ENCODE measurements around the gene ITGA1.
A peak's percentile ranks its signal among the peaks of the same experiment; 100 is the strongest.
"Not testable (repeated sequence)": the region's sequence is repeated elsewhere in the genome, so short reads cannot be mapped to it uniquely, and the experiment has no call there.

Gene ITGA1

DNA sequence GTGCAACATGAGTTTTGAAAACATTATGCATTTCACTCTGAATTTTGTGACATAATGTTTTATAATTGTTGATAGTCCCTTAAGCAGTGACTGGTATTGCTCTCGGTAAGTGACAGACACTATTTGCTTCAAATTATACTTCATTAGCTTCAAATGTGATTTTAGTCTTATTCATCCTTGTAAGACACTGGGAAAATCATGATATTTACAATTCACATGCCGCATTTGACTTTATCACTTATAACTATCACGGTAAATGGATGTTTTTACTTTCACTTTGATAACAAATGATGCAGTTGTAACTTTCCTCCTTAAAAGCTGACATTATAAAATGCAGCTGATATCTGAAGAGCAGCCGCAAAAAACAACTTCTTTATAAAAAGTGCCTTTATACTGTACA is 157.3 kb downstream of the ITGA1 start:
- no peak for DNase-seq (ENCODE audit: extremely low read depth in 1 of 2, low read depth in 1 of 2)

DNA sequence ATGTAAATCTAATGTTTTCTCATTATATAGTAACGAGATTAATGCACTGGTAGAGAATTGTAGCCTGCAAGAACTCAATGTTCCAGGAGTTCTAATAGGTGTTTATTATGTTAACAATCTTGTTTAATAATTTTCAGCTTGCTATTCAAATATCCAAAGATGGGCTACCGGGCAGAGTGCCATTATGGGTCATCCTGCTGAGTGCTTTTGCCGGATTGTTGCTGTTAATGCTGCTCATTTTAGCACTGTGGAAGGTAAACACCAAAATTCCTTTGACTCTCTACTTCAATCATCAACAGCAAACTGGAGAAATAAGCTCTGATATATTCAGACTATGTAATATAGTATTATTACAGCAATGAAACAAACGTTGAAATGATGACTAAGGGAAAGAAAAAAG is 159.5 kb downstream of the ITGA1 start:
- DNase-seq (ENCODE audit: extremely low read depth in 1 of 2, low read depth in 1 of 2), result no peak

GRCh38 chr5:52947851-52948250 is 160.1 kb downstream of the ITGA1 start:
- DNase-seq (ENCODE audit: extremely low read depth in 1 of 2, low read depth in 1 of 2), result no peak

- peak in 1 of 2 donors; percentile 25 for DNase-seq (ENCODE audit: extremely low read depth in 1 of 2, low read depth in 1 of 2)
These were observed 160.8 kb downstream of the ITGA1 start for GRCh38 chr5:52948418-52949076.

DNA sequence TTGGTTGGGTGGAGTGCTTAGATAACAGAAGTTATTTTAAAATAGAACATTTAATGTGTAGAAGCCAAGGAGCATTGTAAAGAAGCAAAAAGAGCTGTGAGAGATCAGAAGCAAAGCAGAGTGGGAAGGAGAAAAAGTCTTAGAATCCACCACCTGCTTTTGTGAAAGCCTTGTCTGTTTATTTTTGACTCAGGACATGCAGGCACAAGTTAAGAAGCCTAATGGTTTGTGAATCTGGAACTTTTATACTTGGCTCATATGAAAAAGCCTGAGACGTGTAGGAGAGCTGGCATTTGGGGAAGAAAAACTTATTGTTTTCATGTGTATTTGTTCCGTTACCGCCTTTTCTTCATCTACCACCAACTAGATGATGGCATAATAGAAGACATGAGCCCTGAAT is 163.0 kb downstream of the ITGA1 start:
- no peak for DNase-seq (ENCODE audit: extremely low read depth in 1 of 2, low read depth in 1 of 2)

DNA sequence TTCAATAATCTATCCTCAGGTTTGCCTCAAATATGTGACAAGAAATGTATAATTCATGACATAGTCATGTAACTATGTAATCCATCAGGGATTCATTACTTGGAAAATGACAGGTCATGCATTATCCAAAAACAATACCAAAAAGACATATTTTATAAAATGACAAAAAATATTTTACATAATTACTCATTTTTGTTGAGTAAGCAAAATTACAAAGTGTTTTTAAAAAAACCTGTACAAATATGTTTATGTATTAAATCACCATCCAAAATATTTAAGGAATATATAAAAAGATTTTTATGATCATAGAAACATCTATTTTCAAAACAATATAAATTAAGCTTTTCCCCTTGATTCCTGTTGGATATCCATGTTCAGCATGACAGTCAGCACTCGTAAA is 164.8 kb downstream of the ITGA1 start:
- no peak for DNase-seq (ENCODE audit: extremely low read depth in 1 of 2, low read depth in 1 of 2)

DNA sequence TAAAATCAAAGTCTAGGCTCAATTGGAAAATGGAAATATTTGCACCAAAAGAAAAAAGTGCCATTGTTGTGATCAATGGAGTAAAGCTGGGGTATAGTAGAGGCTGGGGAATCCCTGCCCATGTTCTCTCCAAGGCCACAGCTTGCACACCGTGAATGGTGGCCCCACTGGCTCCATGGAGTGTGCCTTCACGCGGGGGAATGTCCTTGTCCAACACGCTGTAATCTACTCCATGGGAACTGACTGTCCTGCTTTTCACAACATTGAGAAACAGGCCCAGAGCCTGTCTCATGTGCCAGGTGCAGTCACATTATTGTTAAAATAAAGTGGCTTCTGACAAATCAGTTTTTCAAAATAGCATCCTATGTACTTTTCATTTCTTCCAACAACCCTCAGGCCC is 168.3 kb downstream of the ITGA1 start:
- no peak for DNase-seq (ENCODE audit: extremely low read depth in 1 of 2, low read depth in 1 of 2)

- no peak for DNase-seq (ENCODE audit: extremely low read depth in 1 of 2, low read depth in 1 of 2)
These were observed 169.4 kb downstream of the ITGA1 start for GRCh38 chr5:52956915-52957747.

DNA sequence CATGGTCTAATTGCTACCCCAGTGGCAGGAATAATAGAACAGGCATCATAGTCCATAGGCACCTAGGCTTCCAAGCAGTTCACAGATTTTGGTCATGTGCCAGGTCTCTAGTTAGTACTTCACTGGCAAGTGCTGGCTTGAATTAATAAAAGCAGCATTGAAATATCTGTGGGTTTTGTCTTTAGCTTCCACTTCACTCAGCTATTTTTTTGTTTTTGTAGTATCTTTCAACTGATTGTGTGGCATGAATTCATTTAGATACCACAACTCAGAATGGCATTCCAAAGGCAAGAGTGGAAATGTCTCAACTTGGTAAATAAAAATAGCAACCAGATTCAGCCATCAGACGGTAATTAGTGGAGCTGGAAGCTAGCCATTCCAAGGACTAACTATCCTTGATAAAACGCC is 173.6 kb downstream of the ITGA1 start:
- no peak for DNase-seq (ENCODE audit: extremely low read depth in 1 of 2, low read depth in 1 of 2)

GRCh38 chr5:52963636-52964035 is 175.9 kb downstream of the ITGA1 start:
- DNase-seq (ENCODE audit: extremely low read depth in 1 of 2, low read depth in 1 of 2), result no peak

DNA sequence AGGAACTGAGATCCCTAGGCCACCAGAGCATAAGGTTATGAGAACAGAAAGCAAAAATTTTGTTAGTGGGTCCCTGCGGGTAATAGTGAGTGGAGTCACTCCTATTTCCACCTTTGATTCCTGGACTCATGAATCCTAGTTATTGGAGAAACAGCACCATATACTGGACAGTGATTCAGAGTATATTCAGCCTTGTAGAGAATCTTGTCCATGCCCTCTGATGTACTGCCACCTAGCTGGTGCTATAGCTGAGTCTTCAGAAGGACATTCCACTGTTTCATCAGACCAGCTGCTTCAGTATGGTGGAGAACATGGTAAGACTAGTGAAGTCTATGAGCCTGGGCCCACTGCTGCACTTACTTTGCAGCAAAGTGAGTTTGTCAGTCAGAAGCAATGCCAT is 176.4 kb downstream of the ITGA1 start:
- no peak for DNase-seq (ENCODE audit: extremely low read depth in 1 of 2, low read depth in 1 of 2)

DNA sequence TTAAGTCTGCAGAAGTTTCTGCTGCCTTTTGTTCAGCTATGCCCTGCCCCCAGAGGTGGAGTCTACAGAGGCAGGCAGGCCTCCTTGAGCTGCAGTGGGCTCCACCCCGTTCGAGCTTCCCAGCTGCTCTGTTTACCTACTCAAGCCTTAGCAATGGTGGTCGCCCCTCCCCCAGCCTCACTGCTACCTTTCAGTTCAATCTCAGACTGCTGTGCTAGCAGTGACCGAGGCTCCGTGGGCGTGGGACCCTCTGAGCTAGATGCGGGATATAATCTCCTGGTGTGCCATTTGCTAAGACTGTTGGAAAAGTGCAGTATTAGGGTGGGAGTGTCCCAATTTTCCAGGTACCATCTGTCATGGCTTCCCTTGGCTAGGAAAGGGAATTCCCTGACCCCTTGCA is 188.4 kb downstream of the ITGA1 start:
- not testable (repeated sequence) for DNase-seq (ENCODE audit: extremely low read depth in 1 of 2, low read depth in 1 of 2)

DNA sequence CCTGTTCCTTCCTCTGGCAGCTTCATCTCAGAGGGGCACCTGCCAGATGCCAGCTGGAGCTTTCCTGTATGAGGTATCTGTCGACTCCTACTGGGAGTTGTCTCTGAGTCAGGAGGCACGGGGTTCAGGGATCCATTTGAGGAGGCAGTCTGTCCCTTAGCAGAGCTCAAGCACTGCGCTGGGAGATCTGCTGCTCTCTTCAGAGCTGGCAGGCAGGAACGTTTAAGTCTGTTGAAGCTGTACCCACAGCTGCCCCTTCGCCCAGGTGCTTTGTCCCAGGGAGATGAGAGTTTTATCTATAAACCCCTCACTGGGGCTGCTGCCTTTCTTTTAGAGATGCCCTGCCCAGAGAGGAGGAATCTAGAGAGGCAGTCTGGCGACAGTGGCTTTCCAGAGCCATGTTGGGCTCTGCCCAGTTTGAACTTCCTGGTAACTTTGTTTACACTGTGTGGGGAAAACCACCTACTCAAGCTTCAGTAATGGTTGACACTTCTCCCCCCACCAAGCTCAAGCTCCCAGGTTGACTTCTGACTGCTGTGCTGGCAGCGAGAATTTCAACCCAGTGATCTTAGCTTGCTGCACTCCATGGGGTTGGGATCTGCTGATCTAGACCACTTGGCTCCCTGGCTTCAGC is 189.7 kb downstream of the ITGA1 start:
- DNase-seq (ENCODE audit: extremely low read depth in 1 of 2, low read depth in 1 of 2), result no peak

DNA sequence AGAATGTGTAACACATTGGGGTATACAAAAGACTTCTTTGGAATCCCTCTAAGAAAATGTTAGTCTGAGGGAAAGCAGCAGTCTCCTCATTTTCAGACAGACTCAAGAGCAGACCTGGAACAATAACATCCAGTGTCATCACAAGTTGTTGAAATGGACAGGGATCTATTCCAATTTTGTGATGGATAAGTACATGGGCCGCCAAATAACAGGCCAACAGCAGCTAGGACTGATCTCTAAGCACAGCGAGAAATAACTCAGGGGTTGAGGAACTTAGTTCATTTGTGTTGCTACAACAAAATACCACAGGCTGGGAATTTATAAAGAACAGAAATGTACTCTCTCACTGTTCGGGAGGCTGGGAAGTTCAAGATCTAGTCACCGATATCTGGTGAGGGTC is 193.8 kb downstream of the ITGA1 start:
- DNase-seq (ENCODE audit: extremely low read depth in 1 of 2, low read depth in 1 of 2), result no peak

DNA sequence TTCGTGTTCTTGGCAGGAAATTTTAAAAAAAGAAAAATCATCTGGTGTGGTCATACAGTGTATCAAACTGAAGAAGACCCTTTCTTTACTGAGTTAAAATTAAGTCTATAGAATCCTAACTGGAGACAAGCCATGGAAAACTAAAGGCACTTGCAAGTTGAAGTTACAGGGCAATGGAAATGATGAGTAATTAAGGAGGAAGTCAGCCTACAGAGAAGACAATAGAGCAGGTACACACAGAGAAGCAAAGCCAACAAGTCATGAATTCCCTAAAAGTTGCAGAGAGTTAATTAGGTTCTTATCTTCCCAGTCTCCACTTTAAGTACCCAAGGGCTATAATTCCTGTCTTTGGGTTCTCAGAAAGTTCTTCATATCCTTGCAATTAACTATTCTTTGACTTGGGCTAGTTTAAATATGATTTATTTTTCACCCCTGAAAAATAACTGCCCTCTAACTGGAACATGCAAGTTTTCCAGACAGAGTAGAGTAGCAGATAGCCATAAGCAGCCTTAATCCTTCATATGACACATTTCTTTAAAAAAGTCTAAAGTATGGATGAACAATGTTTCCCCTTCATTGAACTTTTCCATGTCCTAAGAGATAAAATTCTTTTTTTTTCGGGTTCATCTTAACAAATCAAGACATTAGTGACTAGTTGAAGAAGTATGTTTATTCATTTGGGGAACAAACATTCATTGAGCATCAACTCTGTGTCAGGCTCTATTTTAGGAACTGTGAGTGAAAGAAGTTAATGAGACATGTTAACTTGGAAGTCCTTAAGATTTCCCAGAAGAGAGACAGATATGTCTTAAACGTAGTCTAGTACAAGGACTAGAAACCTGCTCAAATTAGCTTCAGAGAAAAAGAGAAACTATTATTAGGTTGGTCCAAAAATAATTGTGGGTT is 196.3 kb downstream of the ITGA1 start:
- DNase-seq (ENCODE audit: extremely low read depth in 1 of 2, low read depth in 1 of 2), result no peak

DNA sequence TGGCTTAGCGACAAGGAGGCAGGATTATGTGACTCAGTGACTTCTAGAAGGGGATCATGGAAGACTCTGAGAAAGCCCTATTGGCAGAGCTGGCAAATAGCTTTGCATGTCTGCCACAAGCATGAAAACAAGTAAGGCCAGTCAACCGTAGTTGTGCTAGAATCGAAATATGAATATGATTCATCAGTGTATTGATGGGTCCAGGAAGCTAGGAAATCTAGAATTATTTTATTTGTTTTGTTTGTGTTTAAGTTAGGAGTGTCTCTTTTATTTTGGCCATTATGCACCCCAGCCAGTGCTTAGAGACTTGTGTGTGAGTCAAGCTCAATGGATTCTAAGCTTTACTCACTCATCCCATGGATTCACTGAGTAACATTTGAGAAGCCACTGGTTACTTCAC is 197.6 kb downstream of the ITGA1 start:
- DNase-seq (ENCODE audit: extremely low read depth in 1 of 2, low read depth in 1 of 2), result no peak

- no peak for DNase-seq (ENCODE audit: extremely low read depth in 1 of 2, low read depth in 1 of 2)
These were observed 200.1 kb downstream of the ITGA1 start for GRCh38 chr5:52987711-52988331.

GRCh38 chr5:52988335-52989024 is 200.8 kb downstream of the ITGA1 start:
- DNase-seq (ENCODE audit: extremely low read depth in 1 of 2, low read depth in 1 of 2), result peak in 1 of 2 donors; percentile 7

DNA sequence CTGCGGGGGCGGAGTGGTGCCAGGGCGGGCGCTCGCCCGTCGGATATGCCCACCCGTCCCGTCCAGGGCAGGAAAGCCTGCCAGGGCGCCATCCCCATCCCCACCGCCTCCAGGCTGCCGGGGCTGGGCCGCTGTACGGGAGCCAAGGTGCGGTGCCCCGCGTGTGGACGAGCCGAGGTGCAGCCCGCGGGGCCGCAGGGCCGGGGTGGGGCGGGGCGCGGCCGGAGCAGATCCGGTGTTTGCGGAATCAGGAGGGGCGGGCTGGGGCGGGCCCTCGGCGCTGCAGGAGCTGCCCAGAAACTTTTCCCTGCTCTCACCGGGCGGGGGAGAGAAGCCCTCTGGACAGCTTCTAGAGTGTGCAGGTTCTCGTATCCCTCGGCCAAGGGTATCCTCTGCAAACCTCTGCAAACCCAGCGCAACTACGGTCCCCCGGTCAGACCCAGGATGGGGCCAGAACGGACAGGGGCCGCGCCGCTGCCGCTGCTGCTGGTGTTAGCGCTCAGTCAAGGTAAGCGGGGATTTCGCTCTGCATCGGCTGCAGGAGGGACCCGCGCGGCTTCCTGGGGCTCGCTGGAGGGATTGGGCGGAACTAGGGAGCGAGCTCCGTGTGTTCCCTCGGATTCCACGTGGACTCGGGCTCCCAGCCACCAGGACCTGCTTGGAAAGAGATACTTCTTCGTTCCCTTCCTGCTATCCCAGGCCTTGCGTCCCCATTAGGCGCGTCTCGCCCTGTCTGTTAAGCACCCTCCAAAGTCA is 201.5 kb downstream of the ITGA1 start, which contains the start of gene ITGA2:
ITGA2 (plus strand) TSS at position 328 of the 756 bp plus-strand sequence; CDS start at position 445, 117 bp downstream.
- DNase-seq (ENCODE audit: extremely low read depth in 1 of 2, low read depth in 1 of 2), result peak in 1 of 2 donors; percentile 3

Measured in stimulated activated CD8-positive, alpha-beta memory T cell treated with anti-CD3 and anti-CD28 coated beads, Interleukin-7, amount 100 ng/mL, for 48 hours (primary cell).